ENCODE measurements around the gene CLEC20A. TPM values are rescaled to one million over a fixed set of nuclear protein-coding genes. Genes with fewer than 3 reads are reported as not detected.
A peak's percentile ranks its signal among the peaks of the same experiment; 100 is the strongest.

Gene CLEC20A
- total RNA-seq, 1 experiment from 2014 or later, result not detected

DNA sequence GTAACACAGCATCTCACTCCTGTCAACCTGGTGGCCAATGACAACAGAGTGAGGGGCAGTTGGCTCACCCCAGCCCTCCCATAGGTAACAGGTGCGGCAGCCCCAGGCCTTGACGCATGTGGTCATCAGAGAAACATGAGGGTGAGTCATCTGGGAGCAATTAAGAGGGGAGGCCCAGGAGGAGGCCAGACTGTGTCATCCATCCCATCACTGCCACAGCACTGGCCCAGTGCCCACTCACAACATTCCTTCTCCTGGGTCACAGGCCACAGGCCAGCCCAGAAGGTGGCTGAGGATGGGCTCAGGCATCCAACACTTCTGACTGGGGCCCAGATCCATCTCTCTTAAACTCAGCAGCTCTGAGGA, 33.3 kb upstream of the CLEC20A start:
- Mint-ChIP-seq H3K4me3 (ENCODE audit: unreplicated experiment) (no peak overlapping the region), H3K27ac (ENCODE audit: unreplicated experiment) (no peak overlapping the region), H3K36me3 (ENCODE audit: insufficient read depth, unreplicated experiment) (no peaks in the 10 kb centered on the region), H3K4me1 (ENCODE audit: low read depth, unreplicated experiment) (peaks cover 19% of the 10 kb centered on the region), H3K27me3 (ENCODE audit: insufficient read depth, unreplicated experiment) (no peaks in the 10 kb centered on the region), H3K9me3 (ENCODE audit: unreplicated experiment) (no peaks in the 10 kb centered on the region)
- intact Hi-C loops (cut with micrococcal nuclease; ENCODE audit: unreplicated experiment), result no loop called here
- Histone ChIP-seq H3K4me1 (peaks cover 23% of the 10 kb centered on the region), H3K4me3 (ENCODE audit: low read depth, low read length) (no peak overlapping the region), H3K36me3 (ENCODE audit: control insufficient read depth, insufficient read depth, low read length) (no peaks in the 10 kb centered on the region), H3K9me3 (no peaks in the 10 kb centered on the region), H3K27me3 (replicated peaks; ENCODE audit: control insufficient read depth, insufficient read depth, low read length) (no peaks in the 10 kb centered on the region)
- TF ChIP-seq CTCF (IDR thresholded peaks at IDR 0.05; ENCODE audit: insufficient read depth in 1 of 2, low read depth in 1 of 2, low read length in 1 of 2, severe bottlenecking in 1 of 2, unreplicated experiment in 1 of 2), result no peak
- no TSS peak for BruUV-seq (replicated peaks)
- ChIA-PET CTCF (interaction anchor here (1.2 to 2.1 kb wide), 2 partner anchors 219 to 230 kb away, joined by 3 to 11 read pairs; no protein-coding TSS in a partner anchor), POLR2A (no interaction called here)
- peak in 1 of 2 experiments; percentile 60 for DNase-seq

- Mint-ChIP-seq H3K36me3 (ENCODE audit: insufficient read depth, unreplicated experiment) (no peaks in the 10 kb centered on the region), H3K4me1 (ENCODE audit: low read depth, unreplicated experiment) (peaks cover 19% of the 10 kb centered on the region), H3K9me3 (ENCODE audit: unreplicated experiment) (no peaks in the 10 kb centered on the region), H3K27ac (ENCODE audit: unreplicated experiment) (no peak overlapping the region), H3K27me3 (ENCODE audit: insufficient read depth, unreplicated experiment) (no peaks in the 10 kb centered on the region), H3K4me3 (ENCODE audit: unreplicated experiment) (no peak overlapping the region)
- peak; percentile 36 to 65 for DNase-seq
- H3K9me3 ChIP-seq, result no peaks in the 10 kb centered on the region
- ChIA-PET POLR2A (no interaction called here), CTCF (interaction anchor here (1.2 to 2.1 kb wide), 2 partner anchors 219 to 229 kb away, joined by 3 to 11 read pairs; no protein-coding TSS in a partner anchor)
- H3K27me3 ChIP-seq (replicated peaks; ENCODE audit: control insufficient read depth, insufficient read depth, low read length), result no peaks in the 10 kb centered on the region
- intact Hi-C loops (cut with micrococcal nuclease; ENCODE audit: unreplicated experiment), result no loop called here
- TF ChIP-seq CTCF (IDR thresholded peaks at IDR 0.05; ENCODE audit: insufficient read depth in 1 of 2, low read depth in 1 of 2, low read length in 1 of 2, severe bottlenecking in 1 of 2, unreplicated experiment in 1 of 2), result no peak
- no TSS peak for BruUV-seq (replicated peaks)
- H3K4me3 ChIP-seq (ENCODE audit: low read depth, low read length), result no peak overlapping the region
- no peaks in the 10 kb centered on the region for H3K36me3 ChIP-seq (ENCODE audit: control insufficient read depth, insufficient read depth, low read length)
- H3K4me1 ChIP-seq, result peaks cover 23% of the 10 kb centered on the region
These were observed 32.7 kb upstream of the CLEC20A start for GRCh38 chr1:178529364-178530036.

DNA sequence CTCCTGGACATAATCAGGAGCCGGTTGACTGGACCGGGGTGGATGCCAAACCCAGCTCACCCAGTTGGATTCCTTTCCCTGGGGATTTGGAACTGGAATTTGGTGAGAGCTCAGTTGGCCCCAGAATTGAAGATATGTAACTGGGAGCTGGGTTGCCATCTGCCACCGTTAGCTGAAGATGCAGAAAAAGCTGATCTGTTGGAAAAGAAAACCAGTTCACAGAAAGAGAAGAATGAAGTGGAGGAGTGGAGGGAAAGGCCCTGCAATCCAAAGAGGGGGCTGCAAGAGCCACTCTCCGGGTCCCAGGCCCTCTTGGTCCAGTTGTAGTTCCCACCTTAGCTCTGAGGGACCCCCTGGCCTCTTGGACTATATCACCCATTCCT, 32.2 kb upstream of the CLEC20A start:
- Mint-ChIP-seq H3K4me1 (ENCODE audit: low read depth, unreplicated experiment) (peaks cover 19% of the 10 kb centered on the region), H3K27me3 (ENCODE audit: insufficient read depth, unreplicated experiment) (no peaks in the 10 kb centered on the region), H3K4me3 (ENCODE audit: unreplicated experiment) (no peak overlapping the region), H3K27ac (ENCODE audit: unreplicated experiment) (no peak overlapping the region), H3K36me3 (ENCODE audit: insufficient read depth, unreplicated experiment) (no peaks in the 10 kb centered on the region), H3K9me3 (ENCODE audit: unreplicated experiment) (no peaks in the 10 kb centered on the region)
- no peaks in the 10 kb centered on the region for H3K36me3 ChIP-seq (ENCODE audit: control insufficient read depth, insufficient read depth, low read length)
- no peaks in the 10 kb centered on the region for H3K9me3 ChIP-seq
- ChIA-PET POLR2A (no interaction called here), CTCF (interaction anchor here (1.2 to 2.1 kb wide), 2 partner anchors 218 to 229 kb away, joined by 3 to 11 read pairs; no protein-coding TSS in a partner anchor)
- intact Hi-C loops (cut with micrococcal nuclease; ENCODE audit: unreplicated experiment), result no loop called here
- BruUV-seq (replicated peaks), result no TSS peak
- DNase-seq, result no peak
- no peak for TF ChIP-seq CTCF (IDR thresholded peaks at IDR 0.05; ENCODE audit: insufficient read depth in 1 of 2, low read depth in 1 of 2, low read length in 1 of 2, severe bottlenecking in 1 of 2, unreplicated experiment in 1 of 2)
- H3K4me1 ChIP-seq, result peaks cover 23% of the 10 kb centered on the region
- H3K4me3 ChIP-seq (ENCODE audit: low read depth, low read length), result no peak overlapping the region
- no peaks in the 10 kb centered on the region for H3K27me3 ChIP-seq (replicated peaks; ENCODE audit: control insufficient read depth, insufficient read depth, low read length)

All from Caco-2 (cell line).